Bronchial smooth muscle cell (primary cell): Measurements from ENCODE around the gene ERMN. TPM values are rescaled to one million over a fixed set of nuclear protein-coding genes. Genes with fewer than 3 reads are reported as not detected.

Experiments
- total RNA-seq: library from RNA; depleted of rRNA; stranded (reverse); fragments of >200 nt; gene quantifications from 2 replicates; pipeline ENCODE4 v1.2.1, GENCODE V29; 2014

Gene ERMN, protein sequence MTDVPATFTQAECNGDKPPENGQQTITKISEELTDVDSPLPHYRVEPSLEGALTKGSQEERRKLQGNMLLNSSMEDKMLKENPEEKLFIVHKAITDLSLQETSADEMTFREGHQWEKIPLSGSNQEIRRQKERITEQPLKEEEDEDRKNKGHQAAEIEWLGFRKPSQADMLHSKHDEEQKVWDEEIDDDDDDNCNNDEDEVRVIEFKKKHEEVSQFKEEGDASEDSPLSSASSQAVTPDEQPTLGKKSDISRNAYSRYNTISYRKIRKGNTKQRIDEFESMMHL
- total RNA-seq: not detected in 2 replicates

DNA sequence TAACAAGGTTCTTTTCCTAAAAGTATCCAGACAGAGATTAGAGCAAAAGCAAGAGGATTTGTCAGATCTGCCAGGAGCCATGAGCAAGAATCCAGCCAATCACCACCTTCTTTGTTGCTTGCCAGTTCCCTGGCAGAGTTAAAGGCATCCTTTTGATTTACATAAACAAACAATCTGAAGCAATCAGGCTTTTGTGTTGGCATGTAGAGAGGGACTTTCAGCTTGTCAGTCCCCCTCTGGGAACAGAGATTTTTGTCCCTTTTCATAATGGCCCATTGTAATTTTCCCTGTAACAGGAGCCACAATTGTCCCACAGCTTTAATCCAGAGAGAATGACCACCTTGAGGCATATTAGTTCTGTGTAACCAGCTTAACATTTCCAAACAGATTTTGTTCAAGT is at the start of gene ERMN:
Gene ERMN, minus strand, starts transcription at position 39 of the 400 bp plus-strand sequence. CDS start 182 bp downstream, outside the sequence.

Other genes with a start within 250 kb of the ERMN start
- 30.1 and 160 TPM in 2 replicates for gene GALNT5, start 68.1 kb downstream of the ERMN start, total RNA-seq
- 0.16 TPM in 1 of 2 replicates, not detected in the other for gene CYTIP, start 118.3 kb upstream of the ERMN start, total RNA-seq